K562 (cell line): Measurements from ENCODE around the gene RPE. TPM values are rescaled to one million over a fixed set of nuclear protein-coding genes. Genes with fewer than 3 reads are reported as not detected.
A peak's percentile ranks its signal among the peaks of the same experiment; 100 is the strongest.

Experiments used
- ATAC-seq: fragments of 200-7000 bp; cut with Tn5 transposase; 3 replicates; pipeline ENCODE4 v1.9.1; 2020; ENCODE audit warnings: moderate library complexity
- BruUV-seq: library from RNA; stranded (reverse); fragments of 400-500 nt; replicated peaks from 2 replicates; lab custom pipeline; 2021; lab: Mats Ljungman, UMichigan
- CTCF ChIA-PET: fragments of 300-600 bp; formaldehyde crosslinking; extraction: SDS; loops from one replicate; lab custom pipeline; 2021; ENCODE audit warnings: low intra/inter-chr PET ratio; lab: Yijun Ruan, JAX
- POLR2A ChIA-PET: fragments of 300-600, 350-650 bp; sonication (Branson Sonifier 250); formaldehyde crosslinking; extraction: SDS; loops from one replicate; lab custom pipeline; 2021; ENCODE audit warnings: antibody characterized with exemption, inconsistent platforms; lab: Yijun Ruan, JAX
- DNase-seq, 4 experiments: peaks; one replicate each; pipeline versions ENCODE4 v3.0.0 to v3.0.0-alpha.2; 2011 to 2018; ENCODE audit warnings: low spot score in 3 of 4, mixed read lengths in 3 of 4; ENCODE audit errors: extremely low read depth in 1 of 4
- FAIRE-seq: peaks from 2 replicates; lab custom pipeline; 2011; peaks lifted over from hg19 to GRCh38; lab: Jason Lieb, UNC
- H2AFZ ChIP-seq: 2 replicates; pipeline ENCODE4 v1.6.0; 2011; ENCODE audit warnings: low read depth, low read length, control low read depth, inconsistent platforms
- H3K27ac ChIP-seq: fragments of 200-600 bp; 3 replicates; pipeline ENCODE4 v1.8.0; 2011; ENCODE audit warnings: low read depth, mild to moderate bottlenecking, control low read depth, inconsistent platforms, low read length, moderate library complexity, mixed read lengths; ENCODE audit errors: extremely low read depth
- H3K27me3 ChIP-seq, 2 experiments: fragments of 300-600 bp in 1 of 2; 2 replicates in 1 of 2; 3 replicates in 1 of 2; pipeline versions ENCODE4 v1.6.0 to v1.8.0; 2011; ENCODE audit warnings: inconsistent platforms in 2 of 2, low read length in 2 of 2, mild to moderate bottlenecking in 1 of 2, mixed read lengths in 1 of 2, moderate library complexity in 1 of 2; ENCODE audit not compliant: control insufficient read depth in 2 of 2, insufficient read depth in 2 of 2
- H3K36me3 ChIP-seq: fragments of 300-600 bp; 3 replicates; pipeline ENCODE4 v1.8.0; 2011; ENCODE audit warnings: mild to moderate bottlenecking, low read length, inconsistent platforms; ENCODE audit not compliant: control insufficient read depth, insufficient read depth
- H3K4me1 ChIP-seq, 2 experiments: fragments of 200-600 bp in 1 of 2; replicated peaks in 1 of 2; 2 replicates in 1 of 2; 3 replicates in 1 of 2; pipeline versions ENCODE4 v1.5.1 to v1.8.0; 2011; ENCODE audit warnings: inconsistent platforms in 2 of 2, low read length in 2 of 2, mild to moderate bottlenecking in 1 of 2, mixed read lengths in 1 of 2, moderate library complexity in 1 of 2; ENCODE audit not compliant: control insufficient read depth in 2 of 2, insufficient read depth in 2 of 2
- H3K4me2 ChIP-seq: 2 replicates; pipeline ENCODE4 v1.6.1; 2011; ENCODE audit warnings: low read length, control low read depth, inconsistent platforms, mixed read lengths; ENCODE audit not compliant: insufficient read depth
- H3K4me3 ChIP-seq: fragments of 200-600 bp; sonication (generic), shearing (Covaris generic); 2 replicates; pipeline ENCODE4 v1.5.1; 2016; ENCODE audit warnings: control low read depth, inconsistent platforms
- H3K79me2 ChIP-seq: fragments of 200-600 bp; 3 replicates; pipeline ENCODE4 v1.8.0; 2011; ENCODE audit warnings: low read length, inconsistent platforms; ENCODE audit not compliant: control insufficient read depth, insufficient read depth
- H3K9ac ChIP-seq, 2 experiments: 2 replicates each; pipeline versions ENCODE4 v1.6.0 to v1.6.1; 2011; ENCODE audit warnings: low read depth in 2 of 2, low read length in 2 of 2, control low read depth in 1 of 2, inconsistent platforms in 1 of 2, mild to moderate bottlenecking in 1 of 2, mixed read lengths in 1 of 2; ENCODE audit not compliant: insufficient read depth in 1 of 2
- H3K9me1 ChIP-seq: one replicate; pipeline ENCODE4 v1.6.0; 2011; ENCODE audit warnings: inconsistent platforms, mild to moderate bottlenecking, low read length, moderate library complexity; ENCODE audit not compliant: control insufficient read depth, insufficient read depth
- H3K9me3 ChIP-seq: replicated peaks from 2 replicates; pipeline ENCODE4 v1.5.1; 2011; ENCODE audit warnings: low read depth, low read length, inconsistent platforms; ENCODE audit not compliant: control insufficient read depth, insufficient read depth
- H4K20me1 ChIP-seq: replicated peaks from 2 replicates; pipeline ENCODE4 v1.6.1; 2011; ENCODE audit warnings: low read length, inconsistent platforms, mixed read lengths; ENCODE audit not compliant: control insufficient read depth, insufficient read depth
- C11orf30 ChIP-seq: fragments of 450-650 bp; IDR thresholded peaks from 2 replicates; pipeline ENCODE4 v1.6.1; 2016; ENCODE audit warnings: low read depth, mild to moderate bottlenecking
- CTBP1 ChIP-seq: fragments of 450-650 bp; IDR thresholded peaks from 2 replicates; pipeline ENCODE4 v1.6.1; 2016; ENCODE audit warnings: borderline replicate concordance
- MAFF ChIP-seq: IDR thresholded peaks from 2 replicates; pipeline ENCODE4 v1.6.1; 2012; ENCODE audit warnings: low read length, improper control_type of control experiment
- MAFG ChIP-seq: fragments of 450-650 bp; conservative IDR thresholded peaks from 2 replicates; pipeline ENCODE4 v1.6.1; 2016; ENCODE audit warnings: missing genetic modification characterization, missing compliant biosample characterization
- MAFK ChIP-seq: IDR thresholded peaks from 2 replicates; pipeline ENCODE4 v1.6.1; 2011; ENCODE audit warnings: low read length, improper control_type of control experiment
- MCM5 ChIP-seq: fragments of 450-650 bp; IDR thresholded peaks from 2 replicates; pipeline ENCODE4 v1.6.1; 2016; ENCODE audit warnings: low read depth
- SETDB1 ChIP-seq: IDR thresholded peaks from one replicate; pipeline ENCODE4 v1.6.1; 2012; ENCODE audit warnings: low read length, control low read depth, inconsistent platforms
- SIN3A ChIP-seq, 2 experiments: fragments of 150-350 bp in 1 of 2; IDR thresholded peaks; 2 replicates each; pipeline ENCODE4 v1.6.1; 2011 to 2016; ENCODE audit warnings: borderline replicate concordance in 2 of 2, low read depth in 2 of 2, low read length in 2 of 2, mild to moderate bottlenecking in 2 of 2, moderate library complexity in 2 of 2; ENCODE audit not compliant: control insufficient read depth in 1 of 2
- ZNF316 ChIP-seq: fragments of 450-650 bp; IDR thresholded peaks from 2 replicates; pipeline ENCODE4 v1.6.1; 2016
- WGBS: fragments of 100-300 bp; shearing (Covaris generic); methylation state at CpG from one replicate; pipeline ENCODE4 v1.1.6; 2016; ENCODE audit warnings: low coverage, mixed read lengths; ENCODE audit not compliant: insufficient coverage; ENCODE audit errors: missing lambda C conversion rate; 5-methylcytosine and 5-hydroxymethylcytosine counted together
- in situ Hi-C: fragments of 300-500 bp; cut with MboI; formaldehyde crosslinking; loops from 4 replicates; pipeline ENCODE4 v1.15.0; 2018; ENCODE audit warnings: inconsistent platforms, mixed read lengths
- intact Hi-C: fragments of 100-400 bp; cut with micrococcal nuclease; formaldehyde crosslinking; loops from 2 replicates; pipeline ENCODE4 v1.14.2; 2022
- polyA plus RNA-seq, 8 experiments: library from polyadenylated mRNA; depleted of rRNA in 4 of 8; stranded (reverse) in 5 of 8; unstranded in 3 of 8; fragments of >200 nt; fragmentation: Nextera tagmentation in 2 of 8; fragmentation: Illumina TruSeq in 1 of 8; extraction: Ambion mirVana in 2 of 8; extraction: Trizol in 1 of 8; gene quantifications; 2 replicates each; pipeline versions ENCODE4 v1.2.1 to v1.2.3, GENCODE V29; 2011 to 2014; ENCODE audit warnings: inconsistent platforms in 1 of 8, missing spikeins in 1 of 8
- total RNA-seq, 7 experiments: library from RNA; depleted of rRNA in 6 of 7; stranded (reverse); fragments of >200 nt in 6 of 7; fragmentation: Illumina TruSeq in 2 of 7; extraction: Trizol in 2 of 7; gene quantifications; 2 replicates each; pipeline versions ENCODE4 v1.2.1 to v1.2.3, GENCODE V29; 2011 to 2021; ENCODE audit warnings: low replicate concordance in 1 of 7

Gene RPE
- total and polyA plus RNA-seq, 9 of the 15 experiments (the other 6 are each of a cell fraction or from before 2014, with no cell fraction given), result 33.5 to 65.3 (median 50.4) TPM

DNA sequence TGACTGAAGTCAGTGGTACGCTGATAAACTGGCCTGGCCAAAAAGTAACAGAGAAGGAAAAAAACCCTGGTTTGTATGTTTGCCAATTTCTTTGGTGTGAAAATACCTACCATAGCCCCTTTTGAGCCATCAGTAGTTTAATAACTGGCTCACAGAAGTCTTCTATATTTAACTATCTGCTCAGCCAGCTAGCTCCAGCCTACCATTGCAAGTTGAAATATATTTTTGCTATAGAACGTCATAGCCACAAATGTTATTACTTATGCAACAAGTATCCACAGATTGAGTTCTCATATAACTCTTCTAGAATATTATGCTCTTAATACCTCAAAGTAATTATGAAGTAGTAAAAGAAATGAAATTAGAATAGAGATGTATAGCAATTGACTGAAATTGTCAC, 25.2 kb downstream of the RPE start (continued):
- TF ChIP-seq SIN3A (IDR thresholded peaks at IDR 0.05; ENCODE audit: borderline replicate concordance in 2 of 2, control insufficient read depth in 1 of 2, low read depth in 2 of 2, low read length in 2 of 2) (no peak), MCM5 (no peak)

DNA sequence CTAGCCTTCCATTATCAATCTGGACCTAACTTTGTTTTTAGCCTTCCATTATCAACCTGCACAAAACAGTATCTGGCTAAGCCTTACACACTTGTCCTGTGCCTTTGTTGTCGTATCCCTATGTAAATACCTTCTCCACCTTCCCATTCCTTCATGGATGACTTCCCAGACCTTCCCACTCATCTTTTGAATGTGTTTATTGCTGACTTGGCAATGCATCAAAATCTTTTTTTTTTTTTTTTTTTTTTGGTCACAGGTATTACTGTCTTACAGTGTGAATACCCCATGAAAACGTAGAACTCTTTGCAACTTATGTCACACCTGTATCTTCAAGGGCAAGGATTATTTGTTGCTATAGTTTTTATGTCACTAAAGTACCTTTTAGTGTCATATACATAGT, 25.7 kb downstream of the RPE start:
- intact Hi-C loops, result no loop called here
- H3K4me3 ChIP-seq, result no peak overlapping the region
- no peak overlapping the region for H3K4me2 ChIP-seq
- H3K4me1 ChIP-seq, result no peaks in the 10 kb centered on the region
- no peak overlapping the region for H3K27ac ChIP-seq
- no peak for DNase-seq
- in situ Hi-C loops, result no loop called here
- no TSS peak for BruUV-seq
- ChIA-PET POLR2A (no interaction called here), CTCF (no interaction called here)
- no peaks in the 10 kb centered on the region for H4K20me1 ChIP-seq
- no peaks in the 10 kb centered on the region for H3K9me3 ChIP-seq
- no peak overlapping the region for H2AFZ ChIP-seq
- WGBS, result 80% methylated on average over 2 of the region's 2 CpGs
- no peak for ATAC-seq
- TF ChIP-seq MAFF (peak; percentile 60), SETDB1 (no peak), C11orf30 (peak; percentile 59; the same call in 1 of the 2 replicates), ZNF316 (peak; percentile 72), MAFK (peak; percentile 49; the same call in 1 of the 2 replicates), MAFG (tag) (peak; percentile 56), CTBP1 (no peak)
- H3K9me1 ChIP-seq, result no peaks in the 10 kb centered on the region
- H3K36me3 ChIP-seq, result peaks cover 20% of the 10 kb centered on the region; the same call in 1 of the 3 replicates
- no peak overlapping the region for H3K9ac ChIP-seq
- FAIRE-seq, result no peak
- H3K27me3 ChIP-seq, result no peaks in the 10 kb centered on the region
- H3K79me2 ChIP-seq, result no peaks in the 10 kb centered on the region
